Activated naive CD4-positive, alpha-beta T cell treated with anti-CD3 and anti-CD28 coated beads, Interleukin-2, amount 10 ng/mL, durations not matched to agents 7 days and 5 days (primary cell): ENCODE results near the gene CAMTA1.
A peak's percentile ranks its signal among the peaks of the same experiment; 100 is the strongest.
"Not testable (repeated sequence)": the region's sequence is repeated elsewhere in the genome, so short reads cannot be mapped to it uniquely, and the experiment has no call there.

Experiments
- CTCF ChIA-PET: fragments of 350-600 bp; sonication (Branson Sonifier 250); formaldehyde crosslinking; loops from one replicate; lab custom pipeline; 2021; ENCODE audit warnings: antibody characterized with exemption; lab: Charles Lee
- DNase-seq: peaks from one replicate; pipeline ENCODE4 v3.0.0-alpha.2; 2020
- H3K27ac Mint-ChIP-seq: one replicate; pipeline ENCODE4 v1.8.0; 2021; ENCODE audit warnings: mild to moderate bottlenecking, moderate library complexity, mixed read lengths
- H3K27me3 Mint-ChIP-seq: one replicate; pipeline ENCODE4 v1.8.0; 2021; ENCODE audit warnings: mild to moderate bottlenecking, mixed read lengths
- H3K36me3 Mint-ChIP-seq: one replicate; pipeline ENCODE4 v1.8.0; 2021; ENCODE audit warnings: mixed read lengths
- H3K4me1 Mint-ChIP-seq: one replicate; pipeline ENCODE4 v1.8.0; 2021; ENCODE audit warnings: mixed read lengths
- H3K4me3 Mint-ChIP-seq: one replicate; pipeline ENCODE4 v1.8.0; 2021; ENCODE audit warnings: mild to moderate bottlenecking, moderate library complexity, mixed read lengths
- H3K9me3 Mint-ChIP-seq: one replicate; pipeline ENCODE4 v1.8.0; 2021; ENCODE audit warnings: mixed read lengths

CAMTA1 gene

GRCh38 chr1:7786795-7787194 is 1001.5 kb downstream of the CAMTA1 start:
- peaks cover 8% of the 10 kb centered on the region for H3K27me3 Mint-ChIP-seq
- H3K27ac Mint-ChIP-seq = no peak overlapping the region
- H3K9me3 Mint-ChIP-seq = peaks cover 20% of the 10 kb centered on the region
- no peak for DNase-seq
- H3K4me3 Mint-ChIP-seq = no peak overlapping the region
- H3K4me1 Mint-ChIP-seq = peaks cover 17% of the 10 kb centered on the region
- CTCF ChIA-PET = no interaction called here
- H3K36me3 Mint-ChIP-seq = peaks cover 6% of the 10 kb centered on the region

DNA sequence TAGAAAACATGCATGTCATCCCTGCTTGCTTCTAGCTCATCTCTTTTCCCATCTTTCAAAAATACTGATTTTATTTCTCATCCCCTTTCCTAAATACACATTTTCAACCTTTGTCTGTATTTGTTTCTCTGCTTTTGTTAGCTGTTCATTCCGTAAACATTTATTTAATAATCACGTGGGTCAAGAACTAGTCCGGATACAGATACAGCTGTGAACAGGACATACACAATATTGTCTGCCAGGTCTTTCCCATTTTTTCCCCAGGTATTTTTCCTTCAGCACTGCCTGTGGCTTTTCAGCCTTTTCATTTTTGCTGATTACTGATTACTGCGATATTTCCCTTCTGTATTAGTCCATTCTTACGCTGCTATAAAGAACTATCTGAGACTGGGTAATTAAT is 1004.6 kb downstream of the CAMTA1 start:
- Mint-ChIP-seq H3K4me3 (no peak overlapping the region), H3K27me3 (peaks cover 6% of the 10 kb centered on the region), H3K36me3 (peaks cover 5% of the 10 kb centered on the region), H3K4me1 (peaks cover 3% of the 10 kb centered on the region), H3K27ac (peak overlapping the region; percentile 63), H3K9me3 (peaks cover 22% of the 10 kb centered on the region)
- DNase-seq = no peak
- CTCF ChIA-PET = no interaction called here

- H3K36me3 Mint-ChIP-seq, H3K4me1 Mint-ChIP-seq, H3K27ac Mint-ChIP-seq, CTCF ChIA-PET, DNase-seq, H3K27me3 Mint-ChIP-seq, H3K4me3 Mint-ChIP-seq: not testable (repeated sequence)
- H3K9me3 Mint-ChIP-seq = peaks cover 22% of the 10 kb centered on the region
These were observed 1005.8 kb downstream of the CAMTA1 start for GRCh38 chr1:7791027-7791426.

DNA sequence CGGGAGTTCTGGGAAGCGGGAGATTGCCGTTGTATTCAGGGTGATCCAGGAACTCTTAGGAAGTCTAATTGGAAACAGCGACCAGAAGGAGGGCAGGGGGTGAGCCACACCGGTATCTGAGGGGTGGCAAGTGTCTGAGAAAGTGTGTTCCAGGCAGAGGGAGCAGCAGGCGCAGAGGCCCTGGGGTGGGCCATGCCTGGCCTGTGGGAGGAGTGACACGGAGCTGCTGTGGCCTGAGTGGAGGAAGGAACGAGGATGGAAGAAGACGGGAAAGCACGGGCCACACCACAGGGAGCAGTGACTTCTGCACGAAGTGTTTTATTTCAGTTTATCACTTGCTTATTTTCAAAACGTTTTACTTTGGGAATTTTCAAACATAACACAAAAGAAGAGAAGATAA is 1010.2 kb downstream of the CAMTA1 start:
- Mint-ChIP-seq H3K9me3 (peaks cover 13% of the 10 kb centered on the region), H3K36me3 (peaks cover 5% of the 10 kb centered on the region), H3K4me1 (no peaks in the 10 kb centered on the region), H3K27me3 (no peaks in the 10 kb centered on the region), H3K4me3 (no peak overlapping the region), H3K27ac (no peak overlapping the region)
- CTCF ChIA-PET = no interaction called here
- no peak for DNase-seq

- Mint-ChIP-seq H3K27me3 (no peaks in the 10 kb centered on the region), H3K4me1 (no peaks in the 10 kb centered on the region), H3K27ac (no peak overlapping the region), H3K4me3 (no peak overlapping the region), H3K9me3 (no peaks in the 10 kb centered on the region), H3K36me3 (no peaks in the 10 kb centered on the region)
- CTCF ChIA-PET = interaction anchor here (0.6 to 1.3 kb wide), 2 partner anchors 30 to 211 kb away, joined by 3 read pairs; no protein-coding TSS in a partner anchor
- no peak for DNase-seq
These were observed 1020.2 kb downstream of the CAMTA1 start for GRCh38 chr1:7805460-7805859.

- DNase-seq = no peak
- Mint-ChIP-seq H3K4me3 (no peak overlapping the region), H3K27me3 (no peaks in the 10 kb centered on the region), H3K4me1 (no peaks in the 10 kb centered on the region), H3K9me3 (peaks cover 5% of the 10 kb centered on the region), H3K36me3 (peaks cover 5% of the 10 kb centered on the region), H3K27ac (no peak overlapping the region)
- CTCF ChIA-PET = interaction anchor here (1.0 to 1.5 kb wide), 5 partner anchors 14 to 174 kb away, joined by 3 to 8 read pairs (median 4); no protein-coding TSS in a partner anchor
These were observed 1023.1 kb downstream of the CAMTA1 start for GRCh38 chr1:7808253-7808844.

DNA sequence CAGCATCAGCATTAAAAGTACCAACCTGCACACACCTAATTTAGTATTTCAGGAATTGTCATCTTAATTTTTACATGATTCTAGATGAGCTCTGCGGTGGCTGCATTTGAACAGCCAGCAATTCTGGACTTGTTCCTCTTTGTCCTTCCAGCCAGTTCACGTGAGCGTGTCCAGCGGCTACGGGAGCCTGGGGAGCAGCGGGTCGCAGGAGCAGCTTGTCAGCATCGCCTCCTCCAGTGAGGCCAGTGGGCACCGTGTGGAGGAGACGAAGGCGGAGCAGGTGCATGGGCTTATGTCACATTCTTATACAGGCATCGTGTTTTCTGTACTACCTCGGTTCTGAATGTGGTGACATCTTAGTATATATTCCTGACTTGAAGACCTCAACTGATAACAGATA is 1024.5 kb downstream of the CAMTA1 start:
- no peak overlapping the region for H3K4me3 Mint-ChIP-seq
- no peaks in the 10 kb centered on the region for H3K27me3 Mint-ChIP-seq
- H3K4me1 Mint-ChIP-seq = no peaks in the 10 kb centered on the region
- CTCF ChIA-PET = no interaction called here
- no peak overlapping the region for H3K27ac Mint-ChIP-seq
- H3K9me3 Mint-ChIP-seq = peaks cover 14% of the 10 kb centered on the region
- DNase-seq = no peak
- peaks cover 13% of the 10 kb centered on the region for H3K36me3 Mint-ChIP-seq

DNA sequence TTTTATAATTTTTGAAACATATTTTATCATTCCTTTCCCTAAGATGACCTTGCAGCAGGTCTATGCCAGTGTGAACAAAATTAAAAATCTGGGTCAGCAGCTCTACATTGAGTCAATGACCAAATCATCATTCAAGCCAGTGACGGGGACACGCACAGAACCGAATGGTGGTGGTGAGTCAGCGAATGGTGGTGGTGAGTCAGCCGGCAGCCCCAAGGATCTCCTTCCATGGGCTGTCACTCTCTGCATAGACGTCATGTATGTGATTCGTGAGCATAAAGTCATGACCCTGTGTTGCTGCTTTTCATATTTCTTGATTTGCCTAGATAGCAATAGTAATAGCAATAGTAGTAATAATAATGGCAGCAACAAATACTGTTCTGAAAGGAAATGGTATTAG is 1025.1 kb downstream of the CAMTA1 start:
- H3K4me3 Mint-ChIP-seq = no peak overlapping the region
- peaks cover 13% of the 10 kb centered on the region for H3K36me3 Mint-ChIP-seq
- H3K27ac Mint-ChIP-seq = no peak overlapping the region
- no peaks in the 10 kb centered on the region for H3K4me1 Mint-ChIP-seq
- H3K9me3 Mint-ChIP-seq = peaks cover 14% of the 10 kb centered on the region
- no peak for DNase-seq
- CTCF ChIA-PET = no interaction called here
- no peaks in the 10 kb centered on the region for H3K27me3 Mint-ChIP-seq

DNA sequence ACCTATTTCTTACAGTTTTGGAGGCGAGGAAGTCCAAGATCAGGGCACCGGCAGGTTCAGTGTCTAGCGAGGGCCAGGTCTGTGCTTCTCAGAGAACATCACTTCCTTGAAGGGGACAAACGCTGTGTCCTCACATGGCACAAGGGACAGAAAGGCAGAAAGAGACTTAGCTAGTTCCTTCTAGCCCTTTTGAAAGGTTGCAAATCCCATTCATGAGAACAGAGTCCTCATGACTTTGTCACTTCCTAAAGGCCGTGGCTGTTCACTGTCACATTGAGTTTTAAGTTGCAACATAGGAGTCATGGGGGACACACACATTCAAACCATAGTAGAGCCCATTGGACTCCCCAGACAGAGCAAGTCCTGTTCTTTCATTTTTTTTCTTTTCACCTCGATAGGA is 1026.2 kb downstream of the CAMTA1 start:
- peaks cover 14% of the 10 kb centered on the region for H3K9me3 Mint-ChIP-seq
- no peak overlapping the region for H3K27ac Mint-ChIP-seq
- no peak overlapping the region for H3K4me3 Mint-ChIP-seq
- H3K4me1 Mint-ChIP-seq = no peaks in the 10 kb centered on the region
- no peaks in the 10 kb centered on the region for H3K27me3 Mint-ChIP-seq
- peaks cover 13% of the 10 kb centered on the region for H3K36me3 Mint-ChIP-seq
- no peak for DNase-seq
- CTCF ChIA-PET = no interaction called here

- H3K36me3 Mint-ChIP-seq = peaks cover 13% of the 10 kb centered on the region
- H3K27ac Mint-ChIP-seq = no peak overlapping the region
- CTCF ChIA-PET = no interaction called here
These were observed 1028.6 kb downstream of the CAMTA1 start for GRCh38 chr1:7813677-7814373.

More at GRCh38 chr1:7813677-7814373, 1028.6 kb downstream of the CAMTA1 start:
- no peaks in the 10 kb centered on the region for H3K4me1 Mint-ChIP-seq
- peaks cover 14% of the 10 kb centered on the region for H3K9me3 Mint-ChIP-seq
- DNase-seq = no peak
- H3K27me3 Mint-ChIP-seq = no peaks in the 10 kb centered on the region
- H3K4me3 Mint-ChIP-seq = no peak overlapping the region
